H1 (cell line): ENCODE measurements around the gene NFATC1. TPM values are rescaled to one million over a fixed set of nuclear protein-coding genes. Genes with fewer than 3 reads are reported as not detected.

Source experiments
- ASH2L ChIP-seq: fragments of 200-600, 300-600 bp; sonication (generic); IDR thresholded peaks from one replicate; pipeline ENCODE4 v1.7.1; 2017; ENCODE audit warnings: low read length
- BRCA1 ChIP-seq: IDR thresholded peaks from 2 replicates; pipeline ENCODE4 v1.6.1; 2012; ENCODE audit warnings: low read depth, low read length, improper control_type of control experiment
- CBX8 ChIP-seq: fragments of 300-800, 300-1000 bp; sonication (generic); IDR thresholded peaks from 2 replicates; pipeline ENCODE4 v1.7.1; 2016; ENCODE audit warnings: low read depth, low read length, borderline replicate concordance
- CTBP2 ChIP-seq: IDR thresholded peaks from 2 replicates; pipeline ENCODE4 v1.7.0; 2011; ENCODE audit warnings: borderline replicate concordance, mild to moderate bottlenecking, moderate library complexity, mixed read lengths, low read length; ENCODE audit not compliant: insufficient read depth, insufficient read length
- MAX ChIP-seq: IDR thresholded peaks from 2 replicates; pipeline ENCODE4 v1.6.1; 2012; ENCODE audit warnings: inconsistent platforms
- NANOG ChIP-seq: IDR thresholded peaks from 2 replicates; pipeline ENCODE4 v1.6.1; 2011; ENCODE audit warnings: low read length, low read depth, mild to moderate bottlenecking, inconsistent platforms; ENCODE audit not compliant: insufficient read depth, poor library complexity, severe bottlenecking
- RBBP5 ChIP-seq: IDR thresholded peaks from 2 replicates; pipeline ENCODE4 v1.7.1; 2012; ENCODE audit warnings: low read depth, mild to moderate bottlenecking, inconsistent platforms, low read length, moderate library complexity, borderline replicate concordance
- SIX5 ChIP-seq: IDR thresholded peaks from 2 replicates; pipeline ENCODE4 v1.6.1; 2011; ENCODE audit warnings: mild to moderate bottlenecking, low read depth, low read length
- polyA plus RNA-seq, 7 experiments: library from polyadenylated mRNA; depleted of rRNA in 3 of 7; stranded (reverse) in 5 of 7; unstranded in 2 of 7; fragments of >200 nt in 5 of 7; fragments of 200-250 nt in 2 of 7; gene quantifications; 1 replicate in 5 of 7; 2 replicates in 1 of 7; 4 replicates in 1 of 7; pipeline versions ENCODE4 v1.2.1 to v1.2.3, GENCODE V29; 2011 to 2013; ENCODE audit warnings: missing spikeins in 2 of 7, mixed read lengths in 2 of 7
- total RNA-seq: library from RNA; stranded (reverse); fragmentation: NEBNext Ultra II Directional; extraction: Animal tissue kit (Norgen Biotek cat#: 25700); gene quantifications from 2 replicates; pipeline ENCODE4 v1.2.1, GENCODE V29; 2021

Gene NFATC1
- total and polyA plus RNA-seq, 2 of the 8 experiments (the other 6 are each of a cell fraction or from before 2014, with no cell fraction given) = 2.0 to 6.6 TPM

GRCh38 chr18:79439628-79440023, 43.9 kb downstream of the NFATC1 start (continued):
- TF ChIP-seq CTBP2 = no peak
- no peak for TF ChIP-seq NANOG
- TF ChIP-seq BRCA1 = no peak
- TF ChIP-seq CBX8 = no peak
- TF ChIP-seq MAX = no peak
- no peak for TF ChIP-seq SIX5
- TF ChIP-seq ASH2L = no peak
- TF ChIP-seq RBBP5 = no peak
- TF ChIP-seq, all 59 proteins: peak for 0
